ENCODE measurements around the gene SH2D1A.
"Not testable (repeated sequence)": the region's sequence is repeated elsewhere in the genome, so short reads cannot be mapped to it uniquely, and the experiment has no call there.

SH2D1A gene

GRCh38 chrX:124332481-124333424 lies 13.6 kb upstream of the SH2D1A start, which contains the start of gene TEX13D:
TSS of gene TEX13D (plus strand) at chrX:124332660. CDS start at chrX:124332918, 258 bp downstream.
- in situ Hi-C loops (cut with MboI; ENCODE audit: low sequenced_read_pairs, unreplicated experiment), result no loop called here
- no peak for DNase-seq (ENCODE audit: low spot score)

GRCh38 chrX:124333862-124334261 lies 12.5 kb upstream of the SH2D1A start:
- in situ Hi-C loops (cut with MboI; ENCODE audit: low sequenced_read_pairs, unreplicated experiment), result no loop called here
- TF ChIP-seq CTCF (IDR thresholded peaks at IDR 0.05; ENCODE audit: borderline replicate concordance, control extremely low read depth, extremely low read depth, insufficient read depth, missing control alignments), result no peak
- DNase-seq (ENCODE audit: low spot score), result no peak

More at GRCh38 chrX:124332481-124333424, 13.6 kb upstream of the SH2D1A start, which contains the start of gene TEX13D:
- TF ChIP-seq CTCF (IDR thresholded peaks at IDR 0.05; ENCODE audit: borderline replicate concordance, control extremely low read depth, extremely low read depth, insufficient read depth, missing control alignments), result no peak

- DNase-seq (ENCODE audit: low spot score); in situ Hi-C loops (cut with MboI; ENCODE audit: low sequenced_read_pairs, unreplicated experiment): not testable (repeated sequence)
These were observed 11.8 kb upstream of the SH2D1A start for GRCh38 chrX:124334555-124334954.

- no peak for TF ChIP-seq CTCF (IDR thresholded peaks at IDR 0.05; ENCODE audit: borderline replicate concordance, control extremely low read depth, extremely low read depth, insufficient read depth, missing control alignments)
- DNase-seq (ENCODE audit: low spot score), result no peak
- in situ Hi-C loops (cut with MboI; ENCODE audit: low sequenced_read_pairs, unreplicated experiment), result no loop called here
These were observed 10.8 kb upstream of the SH2D1A start for GRCh38 chrX:124335598-124335997.

GRCh38 chrX:124337916-124338315 lies 8.4 kb upstream of the SH2D1A start:
- no peak for DNase-seq (ENCODE audit: low spot score)
- TF ChIP-seq CTCF (IDR thresholded peaks at IDR 0.05; ENCODE audit: borderline replicate concordance, control extremely low read depth, extremely low read depth, insufficient read depth, missing control alignments), result no peak
- in situ Hi-C loops (cut with MboI; ENCODE audit: low sequenced_read_pairs, unreplicated experiment), result no loop called here

- DNase-seq (ENCODE audit: low spot score), result no peak
- no peak for TF ChIP-seq CTCF (IDR thresholded peaks at IDR 0.05; ENCODE audit: borderline replicate concordance, control extremely low read depth, extremely low read depth, insufficient read depth, missing control alignments)
- in situ Hi-C loops (cut with MboI; ENCODE audit: low sequenced_read_pairs, unreplicated experiment), result no loop called here
These were observed 7.4 kb upstream of the SH2D1A start for GRCh38 chrX:124338733-124339514.

Measured in GM13976 (cell line).